ENCODE data around the gene EPB41L3.

Gene EPB41L3

GRCh38 chr18:5398269-5398668 lies 145.5 kb downstream of the EPB41L3 start:
- no peak for DNase-seq

DNA sequence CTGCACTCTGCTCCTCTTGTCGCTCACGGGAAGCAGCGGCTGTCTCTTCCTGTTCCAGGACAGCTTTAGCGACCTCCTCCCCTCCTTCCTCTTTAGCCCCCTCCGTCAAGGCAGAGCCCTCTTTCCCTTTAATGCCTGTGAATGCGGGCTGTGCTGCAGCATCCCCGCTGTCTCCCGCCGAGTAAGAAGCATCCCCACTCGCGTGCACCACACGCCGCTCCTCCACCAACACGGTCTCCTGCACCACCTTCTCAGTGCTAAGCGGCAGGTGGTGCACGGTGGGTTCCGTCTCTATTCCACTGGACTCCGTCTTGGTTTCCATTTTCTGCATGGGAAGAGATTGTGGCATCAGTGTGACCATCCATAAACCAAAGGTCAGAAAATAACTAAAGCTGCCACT lies 146.7 kb downstream of the EPB41L3 start:
- DNase-seq, result no peak

DNA sequence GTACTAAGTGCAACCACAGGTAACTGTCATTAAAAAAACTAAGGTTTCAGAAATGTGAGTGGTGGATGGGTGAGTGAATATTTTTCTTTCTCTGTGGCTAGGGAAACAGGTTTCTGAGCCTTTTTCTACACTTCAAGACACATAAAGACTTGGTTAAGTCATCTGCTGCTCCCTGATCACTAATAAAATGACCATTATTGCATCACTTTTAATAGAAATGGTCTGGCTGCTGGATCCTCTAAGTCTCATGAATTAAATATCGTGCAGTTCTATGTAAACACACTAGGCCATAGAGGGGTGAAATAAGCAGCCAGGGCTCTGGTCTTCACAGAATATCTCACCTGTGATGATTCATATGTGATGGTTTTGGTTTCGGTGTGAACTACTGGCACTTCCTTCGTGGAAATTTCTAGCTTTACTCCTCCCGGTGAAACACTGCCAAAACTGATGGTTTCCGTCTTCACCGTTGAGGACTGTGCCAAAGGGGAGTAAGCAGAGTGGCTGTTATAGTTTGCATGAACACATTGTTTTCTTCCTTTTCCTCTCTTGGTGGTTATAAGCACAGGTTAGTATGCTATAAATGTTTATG lies 147.8 kb downstream of the EPB41L3 start:
- DNase-seq, result no peak

DNA sequence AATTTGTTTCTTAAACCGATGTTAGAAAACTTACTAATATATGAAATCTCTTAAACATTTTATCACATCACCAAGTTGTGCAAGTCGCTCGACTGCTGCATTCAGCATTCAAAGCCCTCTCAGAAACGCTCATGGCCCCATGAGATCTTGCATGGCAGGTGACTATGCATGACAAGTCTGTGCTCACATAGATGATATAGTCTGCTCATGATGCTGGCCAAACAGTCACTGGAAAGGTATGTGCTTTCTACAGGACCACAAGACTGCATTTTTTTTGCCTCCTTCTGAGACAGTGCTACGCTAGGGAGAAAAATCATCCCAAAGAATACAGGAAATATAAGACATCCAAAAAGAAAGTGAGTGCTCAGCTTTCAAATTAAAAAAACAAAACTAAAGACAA lies 150.0 kb downstream of the EPB41L3 start:
- DNase-seq, result no peak

DNA sequence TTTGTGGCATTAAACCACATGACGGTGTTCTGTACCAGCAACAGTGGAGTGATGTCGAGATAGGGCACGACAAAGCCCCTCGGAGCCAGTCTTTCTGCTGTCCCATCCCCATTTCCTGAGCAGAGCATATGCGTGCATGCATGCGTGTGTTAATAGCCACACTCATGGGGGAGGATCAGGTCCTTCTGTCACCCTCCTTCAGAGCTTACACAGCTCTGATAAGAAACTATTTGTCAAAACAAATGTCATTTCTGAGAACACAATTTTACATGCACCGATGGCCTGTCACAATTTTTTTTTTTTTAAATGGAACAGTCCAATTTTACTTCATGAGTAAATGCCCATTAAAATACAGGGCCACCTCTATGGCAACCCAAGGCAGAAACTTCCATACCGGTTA lies 152.4 kb downstream of the EPB41L3 start:
- no peak for DNase-seq

DNA sequence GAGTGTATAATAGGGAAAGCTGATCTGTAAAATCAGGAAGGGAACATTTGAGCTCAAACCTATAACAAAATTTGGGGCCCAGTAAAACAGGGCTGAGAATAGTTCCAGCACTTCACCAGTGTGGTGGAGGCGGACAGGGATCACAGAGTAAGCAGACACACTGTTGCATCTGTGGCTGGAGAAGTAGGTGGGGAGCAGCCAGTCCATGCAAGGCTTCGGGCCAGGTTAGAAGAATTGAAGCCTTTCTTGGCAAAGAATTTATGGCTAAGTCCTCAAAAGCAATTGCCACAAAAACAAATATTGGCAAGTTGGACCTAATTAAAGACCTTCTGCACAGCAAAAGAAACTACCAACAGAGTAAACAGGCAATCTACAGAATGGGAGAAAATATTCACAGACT lies 154.4 kb downstream of the EPB41L3 start:
- DNase-seq, result no peak

DNA sequence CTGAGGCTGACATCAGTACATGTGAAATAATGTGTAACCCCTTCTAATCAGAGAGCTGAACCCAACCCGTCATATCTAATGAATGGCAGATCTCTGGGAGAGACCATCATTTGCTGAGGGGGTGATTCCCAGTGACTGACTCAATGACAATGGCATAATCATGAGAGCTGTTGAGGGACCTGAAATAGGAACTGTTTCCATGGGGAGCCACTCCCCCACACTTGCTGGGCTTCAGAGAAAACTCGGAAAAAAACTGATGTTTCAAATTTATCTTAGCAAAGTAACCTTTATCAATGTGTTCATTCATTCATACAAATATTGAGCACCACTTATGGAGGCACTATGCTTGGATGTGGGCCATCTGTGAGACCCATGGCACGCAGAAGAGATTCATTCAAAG lies 154.9 kb downstream of the EPB41L3 start:
- no peak for DNase-seq

DNA sequence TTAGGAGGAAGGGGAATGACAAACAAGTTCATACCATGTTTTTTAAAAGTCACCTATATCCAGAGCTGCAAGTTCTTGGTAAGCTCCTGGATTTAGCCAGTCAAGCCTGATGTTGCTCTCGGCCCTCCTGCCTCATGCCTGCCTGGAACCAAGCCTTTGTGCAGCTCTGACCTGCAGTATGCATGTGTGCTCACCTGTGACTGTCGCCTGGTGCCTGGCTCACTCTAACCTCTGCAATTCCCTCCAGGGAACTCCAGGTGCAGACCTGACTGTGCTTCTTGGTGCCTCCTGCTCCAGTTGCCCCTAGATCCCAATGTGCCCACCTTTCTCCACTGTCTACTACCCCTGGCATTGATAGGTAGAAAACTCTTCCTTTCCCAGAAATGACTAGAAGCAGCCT lies 163.2 kb downstream of the EPB41L3 start:
- DNase-seq, result no peak

DNA sequence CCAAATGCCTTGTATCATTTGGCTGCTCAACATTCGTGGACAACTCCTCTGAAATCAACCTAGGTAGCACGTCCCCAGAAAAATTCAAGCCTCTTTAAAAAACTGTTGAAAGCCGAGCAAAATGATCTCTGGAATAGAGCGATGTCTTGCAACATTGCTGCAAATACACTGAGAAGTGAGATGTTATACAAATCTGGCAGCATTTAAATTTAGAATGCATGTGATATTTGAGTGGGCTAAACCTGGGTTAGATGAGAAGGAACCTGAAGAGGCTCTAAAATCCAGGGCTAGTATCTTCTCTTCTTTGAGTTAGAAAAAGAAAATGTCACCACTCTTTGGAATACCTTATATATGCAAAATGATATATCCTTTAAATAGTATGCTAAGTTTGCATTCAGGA lies 166.8 kb downstream of the EPB41L3 start:
- no peak for DNase-seq

DNA sequence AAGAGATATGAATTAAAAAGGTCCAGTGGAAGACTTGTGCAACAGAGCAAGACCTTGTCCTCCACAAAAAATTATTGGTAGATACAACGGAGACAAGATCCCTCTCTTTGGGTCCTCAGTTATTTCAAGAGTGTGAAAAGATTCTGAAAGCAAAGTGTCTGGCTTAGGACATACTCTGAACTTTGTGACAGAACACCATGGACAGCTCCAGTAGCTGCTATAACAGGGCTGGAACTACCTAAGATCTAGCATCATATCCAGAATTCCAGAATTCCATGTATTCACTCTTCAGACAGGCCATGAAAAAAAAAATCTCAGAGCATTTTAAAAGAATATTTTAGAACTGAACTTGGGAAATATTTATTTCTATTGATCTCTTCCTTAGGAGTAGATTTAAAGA lies 173.5 kb downstream of the EPB41L3 start:
- no peak for DNase-seq

- no peak for DNase-seq
These were observed 174.3 kb downstream of the EPB41L3 start for GRCh38 chr18:5369513-5369912.

- DNase-seq, result no peak
These were observed 178.4 kb downstream of the EPB41L3 start for GRCh38 chr18:5365443-5365842.

- no peak for DNase-seq
These were observed 193.2 kb downstream of the EPB41L3 start for GRCh38 chr18:5350636-5351035.
